DMS79 treated with DMSO at 0.1 percent for 48 hours (cell line): ENCODE measurements around the gene NAA11.

Source experiments
- DNase-seq: peaks from one replicate; lab custom pipeline; 2025; lab: John Stamatoyannopoulos, UW

NAA11 gene

DNA sequence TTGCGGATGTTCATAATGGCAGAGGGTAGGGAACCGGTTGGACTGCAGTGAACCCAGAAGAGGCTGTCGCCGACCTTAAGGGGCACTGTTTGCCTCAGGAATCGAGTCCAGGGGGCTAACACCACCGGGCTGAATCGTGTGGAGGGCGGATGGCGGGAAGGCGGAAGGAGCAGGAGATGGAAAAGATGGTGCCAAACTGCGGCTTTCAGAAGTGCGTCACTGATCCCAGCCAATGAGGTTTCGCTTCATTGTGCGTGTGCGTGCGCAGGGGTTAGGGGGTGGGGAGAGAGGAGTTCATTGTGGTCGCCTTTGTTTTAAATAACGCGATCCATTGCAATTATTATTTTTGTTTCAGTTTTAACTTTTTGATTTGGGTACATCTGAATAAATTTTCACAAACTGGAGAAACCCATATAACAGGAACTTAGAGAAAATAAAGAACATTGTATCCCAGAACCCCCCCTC, at the start of gene NAA11:
Gene NAA11, minus strand, starts transcription at position 198 of the 465 bp plus-strand sequence. Its CDS starts 184 bp downstream, at position 14.
- no peak for DNase-seq

DNA sequence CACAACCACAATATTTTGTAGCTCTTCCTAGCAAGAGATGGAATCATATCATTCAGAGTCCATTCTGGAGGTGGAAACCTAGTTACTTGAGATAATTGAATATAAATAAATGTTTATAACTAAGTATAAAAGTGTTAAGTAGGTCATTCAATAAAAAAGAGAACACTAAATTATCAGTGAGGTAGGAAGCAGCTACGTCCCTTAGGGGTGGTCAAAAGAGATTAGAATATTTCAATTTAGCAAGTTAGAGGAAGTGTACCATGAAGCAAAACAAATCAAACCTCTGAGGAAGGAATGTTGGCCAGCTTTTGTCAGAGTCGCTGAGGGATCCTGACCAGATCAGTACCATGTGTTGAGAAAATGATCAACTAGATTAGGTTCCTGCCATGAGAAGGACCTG, 44.2 kb upstream of the NAA11 start:
- DNase-seq = no peak

DNA sequence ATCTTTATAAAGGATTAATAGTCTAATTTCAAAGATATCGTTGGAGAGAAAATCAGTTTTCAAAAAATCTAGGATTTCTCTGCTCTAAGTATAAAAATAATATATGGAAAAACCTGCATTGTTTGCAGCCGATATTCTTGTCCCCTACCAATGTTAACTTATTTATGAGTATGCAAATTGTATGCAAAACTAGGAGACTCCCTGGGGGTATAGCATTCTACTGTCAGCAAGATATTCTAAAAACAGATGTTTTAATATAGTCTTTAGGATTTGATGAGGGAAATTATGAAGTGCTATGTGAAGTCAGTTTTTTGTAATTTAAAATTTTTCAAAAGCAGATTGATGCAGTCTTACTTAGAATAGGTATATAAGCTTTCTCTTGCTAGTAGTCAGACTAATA, 41.2 kb upstream of the NAA11 start:
- DNase-seq = no peak

DNA sequence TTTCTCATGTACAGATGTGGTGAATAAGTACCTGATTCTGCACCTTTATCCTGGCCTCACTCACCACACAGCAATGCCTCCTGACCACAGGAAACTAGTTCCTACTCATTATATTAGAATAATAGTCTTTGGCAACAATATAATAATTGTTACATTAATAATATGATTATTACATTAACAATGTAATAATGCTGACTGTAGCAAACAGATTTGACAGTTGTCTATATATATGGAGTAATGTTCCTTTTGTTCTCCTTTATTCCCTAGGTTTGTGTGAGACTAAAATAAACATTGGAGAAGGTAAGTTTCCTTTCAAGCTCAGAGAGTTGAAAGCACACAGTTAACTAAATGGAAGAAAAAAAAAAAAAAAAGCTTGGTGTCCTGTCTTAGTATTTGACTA, 40.6 kb upstream of the NAA11 start:
- DNase-seq = no peak

DNA sequence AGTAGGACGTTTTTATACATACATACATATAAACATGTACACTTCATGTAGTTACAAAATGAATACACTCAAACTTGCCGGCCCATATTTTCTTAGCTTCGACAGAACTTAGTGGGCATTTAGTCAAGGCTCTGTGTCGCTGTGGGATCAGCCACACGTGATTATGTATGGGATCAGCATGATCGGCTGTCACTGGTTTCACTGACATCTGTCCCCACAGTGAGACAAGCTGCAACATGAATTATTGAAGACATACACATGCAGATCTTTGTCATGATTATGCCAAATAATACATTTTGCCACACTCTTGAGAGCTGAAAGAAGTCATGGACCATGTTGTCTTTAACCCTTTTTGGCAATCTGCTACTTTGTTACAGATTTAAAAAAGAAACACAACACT, 38.2 kb upstream of the NAA11 start:
- no peak for DNase-seq

DNA sequence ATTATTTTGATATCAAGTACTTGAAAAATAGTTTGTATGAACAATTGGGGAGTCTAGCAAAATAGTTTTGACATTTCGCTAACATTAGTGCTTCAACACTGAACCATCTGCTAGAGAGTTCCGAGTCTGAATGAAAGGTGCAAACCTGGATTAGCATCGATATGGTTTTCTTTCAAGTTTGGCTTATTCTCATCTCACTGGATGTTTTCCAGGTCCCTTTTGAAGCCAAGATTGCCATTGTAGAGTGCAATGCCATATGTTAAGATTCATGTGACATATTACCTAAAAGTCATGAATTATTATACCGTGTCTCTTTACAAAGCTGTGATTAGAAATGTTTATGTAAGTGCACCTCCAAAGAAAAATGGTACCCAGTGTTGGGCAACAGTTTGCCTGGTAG, 36.8 kb upstream of the NAA11 start:
- DNase-seq = no peak

DNA sequence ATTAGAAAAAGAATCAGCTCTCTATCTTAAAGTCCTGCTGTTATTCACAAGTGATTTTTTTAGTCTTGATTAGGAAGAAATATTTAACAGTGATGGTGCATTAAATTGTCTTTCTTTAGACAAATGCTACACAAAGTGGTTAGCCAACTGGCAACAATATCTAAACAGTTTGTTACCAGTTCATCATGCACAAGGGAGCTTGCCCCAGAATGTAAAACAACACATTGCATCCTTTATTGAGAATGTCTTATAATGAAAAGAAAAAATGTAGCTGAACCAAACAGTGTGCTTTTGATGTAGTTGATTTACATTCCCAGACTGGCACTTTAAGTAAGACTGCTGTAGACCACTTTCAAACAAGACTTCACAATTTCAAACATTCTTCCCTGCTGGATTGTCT, 34.1 kb upstream of the NAA11 start:
- DNase-seq = no peak

DNA sequence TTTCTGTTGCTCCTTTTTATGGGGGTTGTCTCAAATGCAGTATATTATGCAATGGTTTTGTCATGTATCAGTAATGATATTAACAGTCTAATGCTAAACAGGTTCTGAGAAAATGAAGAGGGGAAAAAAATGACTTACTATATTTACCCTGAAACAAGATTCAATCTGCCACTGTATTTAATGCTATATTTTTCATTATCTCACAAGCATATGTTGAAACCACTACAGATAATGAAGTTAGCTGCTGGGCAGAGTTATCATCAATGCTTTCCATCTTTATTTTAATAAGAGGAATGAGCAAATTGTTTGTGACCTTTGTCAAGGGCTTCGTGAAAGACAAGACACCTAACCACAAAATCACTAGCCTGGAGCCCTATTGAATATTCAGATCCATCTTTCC, 32.6 kb upstream of the NAA11 start:
- no peak for DNase-seq

DNA sequence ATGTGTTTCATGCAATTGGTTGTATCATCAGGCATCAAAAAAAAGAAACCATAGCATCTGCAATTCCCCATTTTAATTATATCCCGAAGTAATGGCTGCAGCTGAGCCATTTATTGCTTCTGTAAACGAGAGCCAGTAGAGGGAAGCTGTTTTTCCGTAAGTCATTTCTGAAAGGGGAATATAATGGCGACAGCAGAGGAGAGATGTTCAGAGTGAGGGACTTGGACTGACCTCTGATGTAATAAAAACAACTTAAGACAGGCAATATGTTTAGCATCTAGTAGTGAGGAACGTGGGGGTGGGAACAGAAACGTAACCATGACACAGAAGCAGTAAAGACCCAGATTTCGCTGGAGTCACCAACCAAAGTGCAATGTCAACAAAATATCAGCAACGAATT, 31.5 kb upstream of the NAA11 start:
- no peak for DNase-seq

DNA sequence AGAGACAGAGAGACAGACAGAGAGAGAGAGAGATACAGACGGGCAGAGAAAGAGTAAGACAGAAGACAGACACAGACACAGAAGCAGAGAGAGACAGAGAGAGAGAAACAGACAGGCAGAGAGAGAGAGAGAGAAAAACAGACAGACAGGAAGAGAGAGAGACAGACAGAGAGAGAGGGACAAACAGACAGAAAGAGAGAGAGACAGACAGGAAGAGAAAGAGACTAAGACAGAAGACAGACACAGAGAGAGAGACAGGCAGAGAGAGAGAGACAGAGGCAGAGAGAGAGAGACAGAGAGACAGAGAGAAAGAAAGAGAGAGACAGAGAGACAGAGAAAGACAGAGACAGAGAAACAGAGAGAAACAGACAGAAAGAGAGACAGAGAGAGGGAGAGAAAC, 27.2 kb upstream of the NAA11 start:
- no peak for DNase-seq

DNA sequence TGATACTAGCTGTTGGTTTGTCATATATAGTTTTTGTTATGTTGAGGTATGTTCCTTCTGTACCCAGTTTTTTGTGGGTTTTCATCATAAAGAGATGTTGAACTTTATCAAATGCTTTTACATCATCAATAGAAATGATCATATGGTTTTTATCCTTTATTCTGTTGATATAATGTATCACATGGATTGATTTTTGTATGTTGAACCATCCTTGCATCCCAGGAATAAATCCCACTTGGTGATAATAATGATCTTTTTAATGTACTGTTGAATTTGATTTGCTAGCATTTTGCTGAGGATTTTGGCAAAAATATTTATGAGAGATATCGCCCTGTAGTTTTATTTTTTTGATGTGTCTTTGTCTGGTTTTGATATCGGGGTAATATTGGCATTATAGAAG, 22.5 kb upstream of the NAA11 start:
- no peak for DNase-seq

DNA sequence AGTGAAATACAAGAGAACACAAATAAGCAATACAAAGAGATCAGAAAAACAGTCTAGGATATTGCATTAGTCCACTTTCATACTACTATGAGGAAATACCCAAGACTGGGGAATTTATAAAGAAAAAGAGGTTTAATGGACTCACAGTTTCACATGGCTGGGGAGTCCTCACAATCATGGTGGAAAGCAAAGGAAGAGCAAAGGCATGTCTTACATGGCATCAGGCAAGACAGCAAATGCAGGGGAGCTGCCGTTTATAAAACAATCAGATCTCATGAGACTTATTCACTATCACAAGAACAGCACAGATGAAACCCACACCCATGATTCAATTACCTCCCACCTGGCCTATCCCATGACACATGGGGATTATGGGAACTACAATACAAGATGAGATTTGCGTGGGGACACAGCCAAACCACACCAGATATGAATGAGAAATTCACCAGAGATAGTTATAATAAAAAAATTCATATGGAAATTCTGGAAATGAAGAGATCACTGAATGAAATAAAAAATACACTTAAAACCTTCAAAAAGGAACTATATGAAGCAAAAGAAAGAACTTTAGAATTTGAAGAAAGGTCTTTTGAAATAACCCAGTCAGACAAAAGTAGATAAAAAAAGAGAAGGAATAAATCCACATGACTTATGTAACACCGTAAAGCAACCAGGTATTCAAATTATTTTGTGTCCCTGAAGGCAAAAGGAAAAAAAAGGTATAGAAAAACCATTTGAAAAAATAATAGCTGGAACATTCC, 16.2 kb upstream of the NAA11 start:
- no peak for DNase-seq

DNA sequence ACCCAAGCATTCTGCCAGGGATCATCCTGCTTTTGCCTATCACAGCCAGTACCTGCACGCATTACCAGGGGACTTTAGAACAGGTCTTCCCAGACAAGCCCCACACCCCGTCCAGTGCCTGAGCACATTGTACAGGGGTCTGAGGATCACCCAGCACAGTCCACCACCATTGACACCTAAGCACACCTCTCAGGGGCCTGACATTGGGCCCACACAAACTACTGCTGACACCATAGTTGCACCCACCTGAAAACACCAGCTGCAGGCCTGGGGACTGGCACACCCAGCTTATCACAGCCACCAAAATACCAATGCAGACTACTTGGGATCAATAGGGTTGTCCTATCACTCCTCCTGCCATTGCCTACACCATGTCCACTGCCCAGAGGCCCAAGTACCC, 14.7 kb upstream of the NAA11 start:
- DNase-seq = no peak

DNA sequence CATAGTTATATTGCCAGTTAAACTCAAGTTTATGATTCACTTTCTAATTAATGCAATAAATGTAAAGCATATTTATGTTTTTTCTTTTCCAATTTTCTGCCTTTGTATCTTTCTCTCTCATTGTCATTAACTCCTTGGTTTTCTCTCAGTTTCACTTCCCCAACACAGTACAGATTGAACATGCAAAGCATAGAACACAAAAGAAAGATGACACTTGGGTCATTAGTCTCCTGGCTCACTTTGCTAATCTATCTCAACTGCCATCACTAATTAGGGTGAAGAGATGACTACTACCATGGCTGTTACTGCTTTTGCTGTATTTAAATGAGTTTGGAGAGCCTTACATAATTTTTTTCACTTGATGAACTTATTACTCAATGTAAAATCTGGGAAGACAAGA, 12.3 kb upstream of the NAA11 start:
- DNase-seq = no peak

DNA sequence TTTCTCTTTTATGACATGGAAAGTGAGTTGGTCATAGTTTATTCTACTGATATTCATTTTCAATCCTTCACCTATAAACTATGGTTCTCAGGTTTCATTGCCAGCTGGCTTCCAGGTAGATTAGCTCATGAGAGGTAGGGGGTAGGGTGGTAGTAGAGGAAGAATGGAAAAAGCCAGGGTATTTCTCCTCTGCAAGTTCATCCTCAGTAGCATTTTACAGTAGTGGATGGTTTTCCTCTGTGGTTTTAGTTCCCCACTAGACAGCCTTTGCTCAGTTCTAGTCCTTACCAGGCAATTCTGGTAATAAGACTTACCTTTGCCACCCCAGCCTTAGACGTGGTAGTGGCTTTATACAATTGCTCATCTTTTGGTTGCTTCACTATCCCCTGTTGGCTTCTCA, 8.9 kb upstream of the NAA11 start:
- DNase-seq = no peak

DNA sequence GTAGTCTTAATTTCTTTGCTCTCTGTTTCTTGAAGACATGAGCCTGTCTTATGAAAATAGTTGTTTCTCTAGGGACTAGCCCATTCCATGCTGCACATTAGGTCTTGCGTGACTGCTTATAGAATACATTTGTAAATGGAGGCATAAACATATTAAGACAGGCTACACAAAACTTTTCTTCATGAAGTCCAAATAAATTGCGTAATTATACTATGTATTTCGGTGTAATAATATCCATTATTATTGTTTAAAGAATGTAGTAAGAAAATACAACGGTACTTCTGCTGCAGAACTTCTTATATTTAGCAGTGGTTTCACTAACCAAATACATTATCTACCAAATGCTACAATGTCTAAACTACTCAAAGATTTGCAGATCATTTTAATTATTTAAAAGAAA, 8.5 kb upstream of the NAA11 start:
- no peak for DNase-seq

DNA sequence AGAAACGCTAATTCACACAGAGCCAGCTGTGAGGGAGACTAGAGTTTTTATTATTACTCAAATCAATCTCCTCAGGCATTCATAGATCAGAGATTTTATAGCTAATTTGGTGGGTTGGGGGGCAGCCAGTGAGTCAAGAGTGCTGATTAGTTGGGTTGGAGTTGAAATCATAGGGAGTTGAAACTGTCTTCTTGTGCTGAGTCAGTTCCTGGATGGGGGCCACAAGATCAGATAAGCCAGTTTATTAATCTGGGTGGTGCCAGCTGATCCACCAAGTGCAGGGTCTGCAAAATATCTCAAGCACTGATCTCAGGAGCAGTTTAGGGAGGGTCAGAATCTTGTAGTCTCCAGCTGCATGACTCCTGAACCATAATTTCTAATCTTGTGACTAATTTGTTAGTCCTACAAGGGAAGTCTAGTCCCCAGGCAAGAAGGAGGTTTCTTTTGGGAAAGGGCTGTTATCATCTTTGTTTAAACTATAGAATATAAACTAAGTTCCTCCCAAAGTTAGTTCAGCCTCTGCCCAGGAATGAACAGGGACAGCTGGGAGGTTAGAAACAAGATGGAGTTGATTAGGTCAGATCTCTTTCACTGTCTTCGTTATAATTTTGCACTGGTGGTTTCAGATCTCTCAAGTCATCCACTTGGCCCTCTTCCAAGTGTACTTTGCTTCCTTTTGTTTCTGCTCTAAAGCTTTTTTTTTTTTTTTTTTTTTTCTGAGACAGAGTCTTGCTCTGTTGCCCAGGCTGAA, 5.4 kb upstream of the NAA11 start:
- no peak for DNase-seq

DNA sequence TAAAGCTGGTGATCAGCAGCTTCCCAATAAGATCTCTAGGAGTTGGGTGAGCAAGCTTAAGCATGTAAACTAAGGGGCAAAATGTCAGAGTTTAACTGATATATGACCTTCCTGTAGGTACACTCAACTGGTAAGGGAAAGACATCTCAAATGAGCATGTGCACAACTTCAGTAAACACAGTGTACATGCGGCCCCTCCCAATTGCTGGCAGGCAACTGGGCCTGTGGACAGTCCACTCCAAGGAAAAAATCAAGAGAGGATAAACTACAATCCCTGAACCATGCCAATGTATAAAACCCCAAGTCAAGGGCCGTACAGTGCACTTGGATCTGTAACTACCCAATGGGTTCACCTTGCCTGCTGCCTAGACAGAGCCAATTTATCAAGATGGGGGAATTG, 4.9 kb upstream of the NAA11 start:
- DNase-seq = no peak

DNA sequence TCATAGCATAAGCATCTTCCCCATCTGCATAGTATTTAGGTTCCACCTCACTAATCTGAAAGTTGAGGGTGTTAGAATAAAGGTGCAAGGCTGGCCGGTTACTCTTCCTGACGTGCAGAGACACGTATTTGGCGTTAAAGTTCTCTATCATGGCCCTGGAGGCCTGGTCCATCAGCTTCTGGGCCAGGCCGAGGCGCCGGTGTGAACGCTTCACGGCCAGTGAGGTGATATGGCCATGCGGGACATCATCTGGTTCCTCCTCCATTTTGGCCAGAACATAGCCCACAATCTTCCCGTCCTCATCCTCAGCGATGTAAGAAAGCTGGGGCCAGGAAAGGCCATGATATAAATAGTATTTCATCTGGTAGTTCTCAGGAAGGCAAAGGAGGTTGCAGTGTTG, 425 bp downstream of the NAA11 start:
- DNase-seq = no peak

DNA sequence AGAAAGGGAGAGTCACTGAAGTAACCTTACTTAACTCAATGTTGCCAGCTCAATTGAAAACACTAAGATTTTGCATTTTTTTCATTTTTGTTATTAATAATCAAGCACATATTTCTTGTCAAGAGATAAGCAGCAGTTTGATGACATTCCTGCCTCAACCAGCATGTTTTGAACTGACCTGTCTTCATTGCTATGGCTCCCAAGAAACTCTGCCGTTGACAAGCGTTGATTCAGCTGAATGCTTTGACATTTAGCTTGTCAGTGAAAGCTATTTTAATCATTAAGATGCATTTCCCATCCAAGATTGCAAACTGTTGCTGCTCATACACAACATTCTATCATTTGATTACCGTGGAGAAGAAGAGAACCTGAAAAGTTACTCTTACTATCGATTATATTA, 5.9 kb downstream of the NAA11 start:
- no peak for DNase-seq

DNA sequence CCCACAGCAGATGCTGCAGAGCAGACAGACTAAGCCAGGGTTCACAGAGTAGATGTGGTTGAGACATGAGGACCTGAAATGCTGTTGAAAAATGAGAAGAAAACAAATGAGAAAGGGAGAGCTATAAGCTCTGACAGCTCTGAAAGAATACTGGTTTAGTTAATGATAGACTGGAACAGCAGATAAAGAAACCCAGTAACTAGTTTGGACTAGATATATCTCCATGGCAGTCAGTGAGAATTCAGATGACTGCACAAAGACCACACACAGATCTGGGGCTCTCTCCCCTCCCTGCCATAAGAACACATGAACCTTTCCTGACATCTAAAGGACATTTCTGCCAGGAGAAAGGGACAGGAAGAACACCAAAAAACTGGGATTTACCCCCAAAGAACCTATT, 8.2 kb downstream of the NAA11 start:
- DNase-seq = no peak

DNA sequence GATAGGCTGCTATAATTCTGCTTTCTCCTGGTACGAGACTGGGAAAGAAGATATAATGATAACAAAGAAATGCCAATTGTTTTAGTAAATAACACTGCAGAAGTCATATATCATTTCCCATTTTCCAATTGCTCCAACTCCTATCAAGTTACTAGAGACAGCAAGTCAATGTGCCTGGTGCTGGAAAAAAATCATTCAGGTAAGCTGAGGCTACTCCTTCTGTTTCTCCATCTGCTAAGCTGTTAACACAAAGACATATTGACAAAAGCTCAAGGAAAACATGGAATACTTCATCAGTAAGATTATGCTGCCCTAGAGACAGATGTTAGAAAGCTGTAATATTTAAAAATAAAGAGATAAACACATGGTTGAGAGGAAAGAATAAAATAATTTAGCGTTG, 10.0 kb downstream of the NAA11 start:
- no peak for DNase-seq

DNA sequence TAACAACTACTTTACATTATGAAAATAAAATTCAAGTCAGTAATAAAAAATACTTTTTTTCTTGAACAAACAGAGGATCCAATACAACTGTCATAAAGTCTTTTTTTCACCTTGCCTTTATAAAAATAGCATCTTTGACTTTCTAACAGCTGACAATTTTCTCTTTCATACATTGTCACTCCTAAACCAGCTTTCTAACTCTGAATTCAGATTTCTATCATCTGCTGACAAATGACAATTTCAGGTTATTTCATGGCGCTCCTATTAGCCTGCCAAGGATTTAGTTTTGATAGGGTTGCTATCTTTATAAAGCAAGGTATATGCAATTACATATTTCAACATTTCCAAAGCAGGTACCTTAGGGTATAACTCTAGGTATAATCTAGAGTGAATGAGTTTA, 14.6 kb downstream of the NAA11 start:
- no peak for DNase-seq

DNA sequence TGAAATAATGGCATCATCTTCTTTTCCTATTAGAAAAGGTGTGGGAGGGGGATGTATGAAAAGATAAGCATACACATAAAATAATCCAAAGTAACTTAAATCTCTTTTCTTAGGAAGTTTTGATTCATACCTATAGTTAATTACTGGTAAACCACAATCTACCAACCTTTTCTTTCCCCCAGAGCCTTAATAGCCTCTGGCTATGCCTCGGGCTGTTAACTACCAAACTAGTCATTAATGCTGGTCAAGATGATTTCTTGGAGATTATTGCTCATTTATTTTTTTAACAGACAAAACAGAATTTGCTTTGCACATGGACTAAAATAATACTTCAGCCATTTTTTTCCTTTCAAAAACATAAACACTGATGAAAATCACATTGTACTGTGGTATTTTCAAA, 16.9 kb downstream of the NAA11 start:
- no peak for DNase-seq
